Chondrocyte (in vitro differentiated cells): Measurements from ENCODE around the gene SAP25. TPM values are rescaled to one million over a fixed set of nuclear protein-coding genes. Genes with fewer than 3 reads are reported as not detected.
A peak's percentile ranks its signal among the peaks of the same experiment; 100 is the strongest.

Experiments used
- DNase-seq: peaks from one replicate; pipeline ENCODE4 v3.0.0; 2021; ENCODE audit warnings: mixed read lengths, low spot score
- H3K27ac Mint-ChIP-seq: one replicate; pipeline ENCODE4 v1.8.0; 2021; ENCODE audit warnings: mild to moderate bottlenecking, moderate library complexity, mixed read lengths; ENCODE audit not compliant: unreplicated experiment
- H3K27me3 Mint-ChIP-seq: 2 replicates; pipeline ENCODE4 v1.8.0; 2021; ENCODE audit warnings: low read depth, mixed read lengths
- H3K36me3 Mint-ChIP-seq: 2 replicates; pipeline ENCODE4 v1.8.0; 2021; ENCODE audit warnings: low read depth, mixed read lengths
- H3K4me1 Mint-ChIP-seq: 2 replicates; pipeline ENCODE4 v1.8.0; 2021; ENCODE audit warnings: low read depth, mild to moderate bottlenecking, mixed read lengths
- H3K4me3 Mint-ChIP-seq: one replicate; pipeline ENCODE4 v1.8.0; 2021; ENCODE audit warnings: mild to moderate bottlenecking, moderate library complexity, mixed read lengths; ENCODE audit not compliant: unreplicated experiment
- H3K9me3 Mint-ChIP-seq: 2 replicates; pipeline ENCODE4 v1.8.0; 2021; ENCODE audit warnings: low read depth, mixed read lengths
- total RNA-seq: library from RNA; stranded (reverse); gene quantifications from 3 replicates; pipeline ENCODE4 v1.2.1, GENCODE V29; 2021
- TF ChIP-seq, protein P1 (sequence below): fragments of 200-600 bp; sonication (generic); IDR thresholded peaks from 2 replicates; pipeline ENCODE4 v1.5.0; 2021; ENCODE audit warnings: antibody characterized with exemption, mild to moderate bottlenecking, moderate library complexity

The SAP25 gene
- total RNA-seq, 1 donor from 2014 or later, result 0.70 TPM

DNA sequence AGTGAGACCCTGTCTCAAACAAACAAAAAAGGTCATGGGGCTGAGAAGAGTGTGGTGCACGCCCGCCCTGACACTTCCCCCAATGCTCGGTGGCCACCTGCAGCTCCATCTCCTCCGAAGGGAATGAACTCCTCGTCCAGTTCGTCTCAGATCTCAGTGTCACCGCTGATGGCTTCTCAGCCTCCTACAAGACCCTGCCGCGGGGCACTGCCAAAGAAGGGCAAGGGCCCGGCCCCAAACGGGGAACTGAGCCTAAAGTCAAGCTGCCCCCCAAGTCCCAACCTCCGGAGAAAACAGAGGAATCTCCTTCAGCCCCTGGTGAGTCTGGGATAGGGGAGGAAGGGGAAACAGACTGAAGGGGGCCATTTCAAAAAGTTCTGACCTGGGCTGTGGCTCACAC is 32.6 kb upstream of the SAP25 start:
- Mint-ChIP-seq H3K9me3 (no peaks in the 10 kb centered on the region), H3K27me3 (no peaks in the 10 kb centered on the region), H3K27ac (no peak overlapping the region), H3K4me1 (peaks cover 33% of the 10 kb centered on the region), H3K4me3 (no peak overlapping the region), H3K36me3 (peaks cover 3% of the 10 kb centered on the region)
- DNase-seq, result no peak
- TF ChIP-seq, protein P1, sequence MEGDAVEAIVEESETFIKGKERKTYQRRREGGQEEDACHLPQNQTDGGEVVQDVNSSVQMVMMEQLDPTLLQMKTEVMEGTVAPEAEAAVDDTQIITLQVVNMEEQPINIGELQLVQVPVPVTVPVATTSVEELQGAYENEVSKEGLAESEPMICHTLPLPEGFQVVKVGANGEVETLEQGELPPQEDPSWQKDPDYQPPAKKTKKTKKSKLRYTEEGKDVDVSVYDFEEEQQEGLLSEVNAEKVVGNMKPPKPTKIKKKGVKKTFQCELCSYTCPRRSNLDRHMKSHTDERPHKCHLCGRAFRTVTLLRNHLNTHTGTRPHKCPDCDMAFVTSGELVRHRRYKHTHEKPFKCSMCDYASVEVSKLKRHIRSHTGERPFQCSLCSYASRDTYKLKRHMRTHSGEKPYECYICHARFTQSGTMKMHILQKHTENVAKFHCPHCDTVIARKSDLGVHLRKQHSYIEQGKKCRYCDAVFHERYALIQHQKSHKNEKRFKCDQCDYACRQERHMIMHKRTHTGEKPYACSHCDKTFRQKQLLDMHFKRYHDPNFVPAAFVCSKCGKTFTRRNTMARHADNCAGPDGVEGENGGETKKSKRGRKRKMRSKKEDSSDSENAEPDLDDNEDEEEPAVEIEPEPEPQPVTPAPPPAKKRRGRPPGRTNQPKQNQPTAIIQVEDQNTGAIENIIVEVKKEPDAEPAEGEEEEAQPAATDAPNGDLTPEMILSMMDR, result no peak

GRCh38 chr7:100604976-100605911 is 31.5 kb upstream of the SAP25 start:
- Mint-ChIP-seq H3K36me3 (peaks cover 3% of the 10 kb centered on the region), H3K4me1 (peaks cover 31% of the 10 kb centered on the region), H3K9me3 (no peaks in the 10 kb centered on the region), H3K27me3 (no peaks in the 10 kb centered on the region), H3K27ac (peak overlapping the region; percentile 2), H3K4me3 (peak overlapping the region; percentile 66)
- DNase-seq, result no peak
- TF ChIP-seq, protein P1, result no peak

- peak overlapping the region; percentile 81 for H3K4me3 Mint-ChIP-seq
- H3K4me1 Mint-ChIP-seq, result peaks cover 31% of the 10 kb centered on the region
- H3K27me3 Mint-ChIP-seq, result no peaks in the 10 kb centered on the region
- H3K36me3 Mint-ChIP-seq, result peaks cover 3% of the 10 kb centered on the region
- no peaks in the 10 kb centered on the region for H3K9me3 Mint-ChIP-seq
- DNase-seq, result no peak
- H3K27ac Mint-ChIP-seq, result peak overlapping the region; percentile 84
- TF ChIP-seq, protein P1, result peak; percentile 79
Measured at GRCh38 chr7:100604028-100604975, 30.6 kb upstream of the SAP25 start.

GRCh38 chr7:100603726-100604027 is 30.0 kb upstream of the SAP25 start:
- Mint-ChIP-seq H3K27me3 (no peaks in the 10 kb centered on the region), H3K36me3 (peaks cover 3% of the 10 kb centered on the region), H3K9me3 (no peaks in the 10 kb centered on the region), H3K4me3 (peak overlapping the region; percentile 81), H3K4me1 (peaks cover 31% of the 10 kb centered on the region), H3K27ac (peak overlapping the region; percentile 84)
- DNase-seq, result no peak
- TF ChIP-seq, protein P1, result no peak
